Measurements from ENCODE around the gene ADIRF.
"Not testable (repeated sequence)": the region's sequence is repeated elsewhere in the genome, so short reads cannot be mapped to it uniquely, and the experiment has no call there.

ADIRF gene

DNA sequence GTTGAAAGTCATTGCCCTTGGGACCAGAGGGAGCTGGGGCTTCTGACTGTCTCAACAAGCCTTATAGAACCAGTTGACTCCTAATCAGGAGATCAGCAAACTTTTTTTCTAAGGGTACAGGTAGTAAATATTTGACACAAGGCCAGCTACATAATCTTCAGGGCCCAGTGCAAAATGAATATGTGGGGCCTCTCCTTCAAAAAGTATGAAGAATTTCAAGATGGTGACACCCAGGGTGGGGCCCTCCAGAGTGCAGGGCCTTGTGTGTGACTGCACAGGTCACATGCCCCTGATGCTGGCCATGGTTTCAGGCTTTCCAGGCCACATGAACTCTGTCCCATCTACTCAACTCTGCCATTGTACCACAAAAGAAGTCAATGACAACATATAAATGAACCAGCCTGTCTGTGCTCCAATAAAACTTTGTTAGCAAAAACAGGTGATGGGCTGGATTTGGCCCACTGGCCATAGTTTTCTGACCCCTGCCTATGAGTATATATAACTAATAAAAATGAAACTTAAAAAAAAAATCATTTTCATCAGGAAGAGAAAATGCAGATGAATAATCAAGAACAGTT, 17.0 kb upstream of the ADIRF start:
- H3K4me3 ChIP-seq (ENCODE audit: low read depth in 1 of 2, low read length in 1 of 2): no peak overlapping the region
- TF ChIP-seq, protein P1, sequence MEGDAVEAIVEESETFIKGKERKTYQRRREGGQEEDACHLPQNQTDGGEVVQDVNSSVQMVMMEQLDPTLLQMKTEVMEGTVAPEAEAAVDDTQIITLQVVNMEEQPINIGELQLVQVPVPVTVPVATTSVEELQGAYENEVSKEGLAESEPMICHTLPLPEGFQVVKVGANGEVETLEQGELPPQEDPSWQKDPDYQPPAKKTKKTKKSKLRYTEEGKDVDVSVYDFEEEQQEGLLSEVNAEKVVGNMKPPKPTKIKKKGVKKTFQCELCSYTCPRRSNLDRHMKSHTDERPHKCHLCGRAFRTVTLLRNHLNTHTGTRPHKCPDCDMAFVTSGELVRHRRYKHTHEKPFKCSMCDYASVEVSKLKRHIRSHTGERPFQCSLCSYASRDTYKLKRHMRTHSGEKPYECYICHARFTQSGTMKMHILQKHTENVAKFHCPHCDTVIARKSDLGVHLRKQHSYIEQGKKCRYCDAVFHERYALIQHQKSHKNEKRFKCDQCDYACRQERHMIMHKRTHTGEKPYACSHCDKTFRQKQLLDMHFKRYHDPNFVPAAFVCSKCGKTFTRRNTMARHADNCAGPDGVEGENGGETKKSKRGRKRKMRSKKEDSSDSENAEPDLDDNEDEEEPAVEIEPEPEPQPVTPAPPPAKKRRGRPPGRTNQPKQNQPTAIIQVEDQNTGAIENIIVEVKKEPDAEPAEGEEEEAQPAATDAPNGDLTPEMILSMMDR (IDR thresholded peaks at IDR 0.05): no peak
- H3K36me3 ChIP-seq: no peaks in the 10 kb centered on the region
- no peak overlapping the region for H3K27ac ChIP-seq
- H3K9me3 ChIP-seq: no peaks in the 10 kb centered on the region
- peaks cover 4% of the 10 kb centered on the region for H3K27me3 ChIP-seq
- H3K4me1 ChIP-seq (ENCODE audit: control insufficient read depth in 1 of 2, insufficient read depth in 1 of 2, low read depth in 1 of 2, low read length in 1 of 2): no peaks in the 10 kb centered on the region

DNA sequence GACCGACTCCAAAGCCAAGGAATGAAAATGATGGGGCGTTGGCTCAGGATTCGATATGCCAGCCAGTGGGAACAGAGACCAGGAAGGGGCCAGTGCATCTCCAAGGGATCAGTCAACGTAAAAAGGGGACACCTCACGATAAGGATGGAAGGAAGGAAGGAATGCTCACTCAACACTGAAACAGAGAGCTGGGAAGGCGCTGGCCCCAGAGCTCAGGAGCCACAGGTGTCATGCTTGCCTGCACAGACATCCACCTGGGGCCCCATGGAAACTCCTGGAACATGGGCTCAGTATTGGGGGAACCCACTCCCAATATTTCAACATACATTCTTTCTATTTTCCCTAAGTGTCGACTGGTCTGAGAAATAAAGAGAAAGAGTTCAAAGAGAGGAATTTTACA, 16.2 kb upstream of the ADIRF start:
- H3K36me3 ChIP-seq: no peaks in the 10 kb centered on the region
- H3K27ac ChIP-seq: no peak overlapping the region
- no peak overlapping the region for H3K4me3 ChIP-seq (ENCODE audit: low read depth in 1 of 2, low read length in 1 of 2)
- TF ChIP-seq, protein P1 (IDR thresholded peaks at IDR 0.05): no peak
- no peaks in the 10 kb centered on the region for H3K9me3 ChIP-seq
- H3K27me3 ChIP-seq: peaks cover 11% of the 10 kb centered on the region
- H3K4me1 ChIP-seq (ENCODE audit: control insufficient read depth in 1 of 2, insufficient read depth in 1 of 2, low read depth in 1 of 2, low read length in 1 of 2): no peaks in the 10 kb centered on the region

DNA sequence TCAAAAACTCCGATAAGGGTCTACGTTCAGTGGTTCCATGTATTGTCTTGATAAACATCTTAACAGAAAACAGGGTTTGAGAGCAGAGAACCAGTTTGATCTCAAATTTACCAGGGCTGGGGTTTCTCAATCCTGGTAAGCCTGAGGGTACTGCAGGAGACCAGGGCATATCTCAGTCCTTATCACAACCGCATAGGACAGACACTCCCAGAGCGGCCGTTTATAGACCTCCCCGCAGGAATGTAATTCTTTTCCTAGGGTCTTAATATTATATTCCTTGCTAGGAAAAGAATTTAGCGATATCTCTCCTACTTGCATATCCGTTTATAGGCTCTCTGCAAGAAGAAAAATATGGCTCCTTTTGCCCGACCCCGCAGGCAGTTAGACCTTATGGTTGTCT, 15.6 kb upstream of the ADIRF start:
- not testable (repeated sequence) for H3K36me3 ChIP-seq; H3K4me1 ChIP-seq (ENCODE audit: control insufficient read depth in 1 of 2, insufficient read depth in 1 of 2, low read depth in 1 of 2, low read length in 1 of 2); H3K4me3 ChIP-seq (ENCODE audit: low read depth in 1 of 2, low read length in 1 of 2); H3K9me3 ChIP-seq; H3K27ac ChIP-seq
- H3K27me3 ChIP-seq: peaks cover 14% of the 10 kb centered on the region

DNA sequence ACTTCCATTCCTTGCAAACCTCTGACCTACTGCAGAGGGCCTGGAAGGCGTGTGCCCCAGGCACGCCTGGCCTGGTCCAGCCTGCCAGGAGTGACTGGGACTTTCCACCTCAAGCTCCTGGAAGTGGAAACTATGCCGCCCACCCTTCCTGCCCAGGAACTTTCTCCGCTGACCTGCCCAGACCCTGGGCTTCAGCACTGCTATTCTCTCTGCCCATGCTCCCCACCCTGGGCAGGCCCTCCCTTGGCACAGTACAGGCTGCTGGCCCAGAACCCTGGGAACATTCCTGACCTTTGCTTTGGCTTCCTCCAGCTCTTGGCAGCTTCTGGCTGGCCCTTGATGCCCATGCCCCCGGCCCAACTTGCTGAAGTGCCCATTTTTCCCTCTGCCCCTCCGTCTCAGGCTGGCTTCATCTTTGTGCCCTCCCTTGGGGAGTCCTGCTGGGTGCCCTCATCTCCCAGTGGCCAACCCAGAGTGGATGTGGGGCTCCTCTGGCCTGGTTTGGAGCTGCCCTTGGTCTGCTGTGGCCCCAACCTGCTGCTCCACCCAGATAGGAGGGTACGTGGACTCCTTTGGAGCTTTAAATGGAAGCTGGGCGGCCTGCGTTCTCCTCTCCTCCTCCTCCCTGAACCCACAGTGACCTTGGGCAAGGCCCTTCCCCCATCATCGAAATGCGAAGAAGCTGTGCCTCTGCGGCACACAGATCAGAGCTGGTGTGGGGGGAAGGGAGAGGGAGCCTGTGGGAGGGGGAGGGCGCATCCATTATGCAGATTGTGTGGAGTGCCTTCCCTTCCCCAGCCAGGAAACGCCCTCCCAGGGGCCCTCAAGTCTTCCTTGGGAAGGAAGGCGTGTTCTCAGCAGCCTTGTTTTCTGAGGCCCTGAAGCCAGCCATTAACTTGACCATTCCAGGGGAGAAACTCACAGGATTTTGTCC, 14.3 kb upstream of the ADIRF start:
- TF ChIP-seq, protein P1 (IDR thresholded peaks at IDR 0.05): no peak
- Histone ChIP-seq H3K36me3 (no peaks in the 10 kb centered on the region), H3K9me3 (no peaks in the 10 kb centered on the region), H3K27me3 (peaks cover 26% of the 10 kb centered on the region), H3K4me1 (ENCODE audit: control insufficient read depth in 1 of 2, insufficient read depth in 1 of 2, low read depth in 1 of 2, low read length in 1 of 2) (no peaks in the 10 kb centered on the region), H3K27ac (no peak overlapping the region), H3K4me3 (ENCODE audit: low read depth in 1 of 2, low read length in 1 of 2) (no peak overlapping the region)

DNA sequence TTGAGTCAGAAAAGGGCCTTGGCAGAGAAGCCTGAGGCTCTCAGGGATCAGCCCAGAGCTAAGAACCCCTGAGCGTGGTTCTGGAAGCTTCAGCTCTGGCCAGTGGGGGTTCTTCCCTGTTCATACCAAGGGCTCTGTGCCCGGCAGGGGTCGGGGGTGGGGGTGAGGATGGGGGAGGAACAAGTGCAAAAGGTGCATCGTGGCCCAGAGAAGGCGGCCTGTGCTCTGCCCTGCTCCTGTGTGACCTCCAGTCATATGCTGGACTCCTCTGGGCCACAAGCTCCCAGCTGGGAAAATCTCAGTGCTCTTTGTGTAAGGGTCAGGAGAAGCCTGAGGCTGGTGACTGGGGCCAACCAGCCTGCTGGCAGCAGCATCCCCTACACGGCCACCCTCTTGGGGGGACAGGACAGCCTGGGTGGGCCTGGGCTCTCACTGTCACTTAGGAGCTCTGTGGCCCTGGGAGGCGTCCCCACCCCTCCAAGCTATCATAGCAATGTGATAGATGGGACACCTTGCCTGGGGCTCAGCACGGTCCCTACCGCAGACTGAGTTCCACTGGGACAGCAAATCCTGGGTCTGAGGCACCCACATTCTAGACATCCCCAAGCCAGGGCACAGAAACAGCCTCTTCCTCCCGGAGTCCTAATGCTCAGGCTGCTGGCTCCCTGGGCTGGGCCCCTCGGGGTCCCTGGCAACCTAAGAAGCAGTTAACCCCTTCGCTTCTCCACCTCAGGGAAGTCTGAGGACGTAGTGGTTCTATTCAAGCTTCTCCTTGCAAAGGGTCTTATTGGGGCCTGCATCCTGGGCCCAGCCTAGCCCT, 13.4 kb upstream of the ADIRF start:
- Histone ChIP-seq H3K4me3 (ENCODE audit: low read depth in 1 of 2, low read length in 1 of 2) (no peak overlapping the region), H3K27ac (no peak overlapping the region), H3K9me3 (no peaks in the 10 kb centered on the region), H3K4me1 (ENCODE audit: control insufficient read depth in 1 of 2, insufficient read depth in 1 of 2, low read depth in 1 of 2, low read length in 1 of 2) (no peaks in the 10 kb centered on the region), H3K36me3 (no peaks in the 10 kb centered on the region), H3K27me3 (peaks cover 35% of the 10 kb centered on the region)
- TF ChIP-seq, protein P1 (IDR thresholded peaks at IDR 0.05): no peak
